AG09319 (cell line): ENCODE data around the gene CEP104.

ENCODE experiments used
- DNase-seq: peaks from one replicate; pipeline ENCODE4 v3.0.0-alpha.2; 2010; ENCODE audit warnings: low read depth; ENCODE audit errors: extremely low read depth
- TF ChIP-seq, protein P1 (sequence below): IDR thresholded peaks from 2 replicates; pipeline ENCODE4 v1.5.1; 2011; ENCODE audit warnings: low read depth, mild to moderate bottlenecking, inconsistent platforms, low read length, moderate library complexity

Gene CEP104

DNA sequence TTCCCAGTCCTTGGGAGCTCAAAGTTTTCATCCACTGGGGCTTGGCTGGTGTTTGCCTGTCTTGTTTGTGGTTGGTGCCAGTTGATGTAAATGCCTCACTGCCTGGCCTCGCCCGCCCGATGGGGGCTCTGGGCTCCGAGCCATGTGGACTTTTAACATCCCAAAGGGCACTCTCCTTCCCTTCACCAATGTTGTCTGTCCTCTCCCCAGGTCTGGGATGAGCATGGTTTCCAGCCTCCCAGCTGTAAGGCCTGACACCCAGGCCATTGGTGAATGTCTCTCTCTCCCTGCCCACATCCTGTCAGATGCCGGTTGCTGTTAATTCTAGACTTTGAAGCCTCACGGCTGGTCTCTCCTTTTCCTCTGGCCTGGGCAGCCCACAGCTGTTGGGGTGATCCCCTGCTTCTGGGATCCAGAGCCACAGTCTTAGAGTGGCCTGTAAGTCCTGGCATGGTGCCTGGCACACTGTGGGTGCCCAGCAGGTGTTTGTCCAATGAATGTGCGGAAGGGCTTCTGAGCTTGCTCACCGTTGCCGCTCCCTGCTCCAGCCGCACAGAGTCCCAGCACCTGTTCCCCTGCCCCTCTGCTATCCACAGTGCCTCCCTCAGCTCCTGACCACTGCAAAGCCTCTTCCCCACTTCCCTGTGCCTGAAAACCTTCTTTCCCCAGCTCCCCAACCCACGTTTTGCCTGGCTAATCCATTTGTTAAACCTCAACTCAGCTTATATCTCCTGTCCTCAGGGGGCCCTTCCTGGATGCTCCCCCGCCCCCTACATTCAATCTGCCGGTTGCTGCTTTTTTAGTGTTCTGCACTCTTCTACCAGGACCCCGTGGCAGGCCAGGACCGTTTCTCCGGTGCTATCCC lies 46.4 kb upstream of the CEP104 start:
- no peak for DNase-seq

DNA sequence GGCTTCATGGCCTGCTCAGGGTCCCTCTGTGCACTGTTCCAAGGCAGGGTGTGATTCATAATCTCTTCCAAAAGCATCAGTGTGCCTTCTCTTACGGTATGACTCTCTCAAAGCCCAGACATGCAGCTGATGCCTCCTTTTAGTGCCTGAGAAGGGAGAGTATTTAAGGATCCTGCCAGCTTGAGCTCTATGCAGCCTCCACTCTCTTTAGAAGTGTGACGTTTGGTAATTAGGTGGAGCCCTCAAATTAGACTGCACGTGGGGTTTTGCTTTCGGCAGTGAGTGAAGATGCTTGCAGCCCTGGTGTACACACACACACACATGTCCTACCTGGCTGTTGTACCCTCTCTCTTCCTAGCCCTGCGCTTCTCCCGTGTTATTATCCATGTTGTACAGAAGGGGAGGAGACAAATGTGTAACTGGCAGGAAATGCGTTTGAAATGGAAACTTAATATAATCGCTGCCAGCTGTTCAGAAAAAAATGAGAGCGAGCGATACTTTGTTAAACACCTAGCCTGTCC lies 45.6 kb upstream of the CEP104 start:
- DNase-seq, result no peak
- TF ChIP-seq, protein P1, sequence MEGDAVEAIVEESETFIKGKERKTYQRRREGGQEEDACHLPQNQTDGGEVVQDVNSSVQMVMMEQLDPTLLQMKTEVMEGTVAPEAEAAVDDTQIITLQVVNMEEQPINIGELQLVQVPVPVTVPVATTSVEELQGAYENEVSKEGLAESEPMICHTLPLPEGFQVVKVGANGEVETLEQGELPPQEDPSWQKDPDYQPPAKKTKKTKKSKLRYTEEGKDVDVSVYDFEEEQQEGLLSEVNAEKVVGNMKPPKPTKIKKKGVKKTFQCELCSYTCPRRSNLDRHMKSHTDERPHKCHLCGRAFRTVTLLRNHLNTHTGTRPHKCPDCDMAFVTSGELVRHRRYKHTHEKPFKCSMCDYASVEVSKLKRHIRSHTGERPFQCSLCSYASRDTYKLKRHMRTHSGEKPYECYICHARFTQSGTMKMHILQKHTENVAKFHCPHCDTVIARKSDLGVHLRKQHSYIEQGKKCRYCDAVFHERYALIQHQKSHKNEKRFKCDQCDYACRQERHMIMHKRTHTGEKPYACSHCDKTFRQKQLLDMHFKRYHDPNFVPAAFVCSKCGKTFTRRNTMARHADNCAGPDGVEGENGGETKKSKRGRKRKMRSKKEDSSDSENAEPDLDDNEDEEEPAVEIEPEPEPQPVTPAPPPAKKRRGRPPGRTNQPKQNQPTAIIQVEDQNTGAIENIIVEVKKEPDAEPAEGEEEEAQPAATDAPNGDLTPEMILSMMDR, result no peak

More for the DNA sequence above, 46.4 kb upstream of the CEP104 start:
- TF ChIP-seq, protein P1, result no peak

DNA sequence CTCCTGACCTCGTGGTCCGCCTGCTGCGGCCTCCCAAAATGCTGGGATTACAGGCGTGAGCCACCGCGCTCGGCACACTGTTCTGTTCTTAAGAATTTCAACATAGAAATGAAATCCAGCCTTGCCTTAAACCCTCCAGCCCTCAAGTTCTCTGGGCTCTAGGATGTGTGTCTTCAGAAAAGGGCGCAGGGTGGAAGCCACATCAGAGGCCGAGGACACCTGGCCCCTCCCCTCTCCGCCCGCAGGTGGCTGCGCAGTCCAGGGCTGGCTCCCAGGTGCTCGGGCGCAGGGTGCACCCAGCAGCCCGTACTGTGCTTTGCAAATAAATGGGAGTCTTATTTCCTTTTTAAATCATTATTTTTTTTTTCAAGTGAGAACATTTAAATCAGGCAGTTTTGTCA lies 45.1 kb upstream of the CEP104 start:
- DNase-seq, result no peak
- TF ChIP-seq, protein P1, result no peak

DNA sequence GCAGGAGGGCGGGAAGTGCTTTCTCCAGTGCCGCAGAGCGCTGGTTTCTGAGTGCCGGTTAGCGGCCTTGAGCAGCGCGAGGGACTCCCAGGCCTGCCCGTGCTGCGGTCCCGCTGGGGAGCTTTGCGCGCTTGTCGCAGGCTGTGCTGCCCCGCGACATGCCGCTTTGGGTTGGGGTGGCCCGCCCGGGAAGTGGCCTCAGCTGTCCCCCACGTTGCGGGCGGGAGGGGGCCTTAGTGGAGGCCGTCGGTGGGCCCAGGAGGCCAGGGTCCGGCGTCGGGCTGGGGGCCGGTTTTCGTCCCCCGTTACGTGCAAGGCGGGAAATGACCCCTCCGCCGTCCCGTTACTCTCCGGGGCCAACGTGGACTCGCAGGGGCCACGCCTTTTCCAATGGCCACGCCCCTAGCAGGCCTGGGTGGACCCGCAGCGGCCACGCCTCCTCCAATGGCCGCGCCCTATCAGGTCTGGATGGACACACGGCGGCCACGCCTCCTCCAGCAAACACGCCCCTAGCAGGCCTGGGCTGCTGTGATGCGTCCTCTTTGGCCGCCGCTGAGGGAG lies 44.0 kb upstream of the CEP104 start:
- TF ChIP-seq, protein P1, result no peak
- peak; percentile 87 for DNase-seq

DNA sequence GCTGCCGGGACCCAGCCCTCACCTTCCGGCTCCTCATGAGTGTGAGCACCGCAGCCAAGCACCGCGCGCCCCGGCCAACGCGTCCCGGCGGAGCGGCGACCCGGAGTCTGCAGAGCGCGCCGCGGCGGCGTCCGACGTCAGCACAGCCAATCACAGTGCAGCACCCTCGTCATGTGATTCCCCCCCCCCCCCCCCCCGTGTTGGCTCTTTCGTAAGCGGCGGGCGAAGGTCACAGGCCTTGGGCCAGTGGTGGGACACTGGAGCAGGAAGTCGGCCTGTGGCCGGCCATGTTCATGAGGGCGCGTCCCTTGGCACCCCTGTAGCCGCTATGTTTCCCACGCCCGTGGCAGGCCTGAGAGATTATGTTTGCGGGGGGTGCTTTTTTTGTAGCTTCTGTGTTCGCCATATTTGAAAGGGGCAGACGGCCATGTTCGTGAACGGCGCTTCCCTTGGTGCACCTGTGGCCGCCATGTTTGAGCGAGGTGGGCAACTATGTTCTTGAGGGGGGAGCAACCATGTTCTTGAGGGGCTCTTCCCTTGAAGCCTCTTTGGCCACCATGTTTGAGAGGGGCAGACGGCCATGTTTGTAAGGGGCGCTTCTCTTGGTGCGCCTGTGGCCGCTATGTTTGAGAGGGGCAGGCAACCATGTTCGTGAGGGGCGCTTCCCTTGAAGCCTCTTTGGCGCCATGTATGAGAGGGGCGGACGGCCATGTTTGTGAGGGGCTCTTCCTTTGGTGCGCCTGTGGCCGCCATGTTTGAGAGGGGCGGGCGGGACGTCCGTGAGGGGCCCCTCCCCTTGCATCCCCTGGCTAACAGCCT lies 43.3 kb upstream of the CEP104 start, which contains the start of gene C1orf174:
Gene C1orf174, minus strand, starts transcription at position 123 of the 819 bp plus-strand sequence. Its CDS starts 86 bp downstream, at position 37.
- TF ChIP-seq, protein P1, result no peak
- peak; percentile 98 for DNase-seq

DNA sequence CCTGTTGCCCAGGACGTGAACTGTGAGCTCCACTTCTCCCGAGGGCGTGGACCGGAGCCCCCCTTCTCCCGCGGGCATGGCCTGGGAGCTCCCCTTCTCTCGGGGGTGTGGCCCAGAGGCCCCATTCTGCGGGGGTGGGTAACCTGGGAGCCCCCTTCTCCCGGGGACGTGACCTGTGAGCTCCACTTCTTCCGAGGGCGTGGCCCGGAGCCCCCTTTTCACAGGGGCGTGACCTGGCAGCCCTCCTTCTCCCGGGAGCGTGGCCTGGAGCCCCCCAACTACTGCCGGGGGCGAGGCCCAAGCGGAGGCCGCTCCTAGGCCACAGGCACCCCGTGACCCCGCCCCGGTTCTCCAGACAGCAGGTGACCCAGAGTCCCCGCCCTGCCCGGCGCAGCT lies 42.7 kb upstream of the CEP104 start:
- TF ChIP-seq, protein P1, result no peak; the same call in 1 of the 2 replicates
- DNase-seq, result no peak
